Sigmoid colon (tissue), 4 donors: Measurements from ENCODE around the gene MOB2.

Source experiments
- CTCF ChIP-seq, 4 experiments: fragments of 450-650 bp in 3 of 4; fragments of 200-600 bp in 1 of 4; IDR thresholded peaks; one replicate each; pipeline ENCODE4 v1.5.1; 2016 to 2019; ENCODE audit warnings: antibody characterized with exemption in 4 of 4, mild to moderate bottlenecking in 3 of 4, moderate library complexity in 2 of 4
- POLR2AphosphoS5 ChIP-seq, 4 donors: sonication (generic); formaldehyde crosslinking; IDR thresholded peaks; one replicate each; pipeline ENCODE4 v1.6.1; 2017; ENCODE audit warnings: antibody characterized with exemption in 4 of 4

- TF ChIP-seq CTCF (IDR thresholded peaks at IDR 0.05) (no peak), POLR2AphosphoS5 (IDR thresholded peaks at IDR 0.05) (no peak)
These were observed 46.1 kb downstream of the MOB2 start for GRCh38 chr11:1440496-1440895.
